Activated CD8-positive, alpha-beta T cell treated with anti-CD3 and anti-CD28 coated beads for 36 hours (primary cell): Measurements from ENCODE around the gene HSD11B2. TPM values are rescaled to one million over a fixed set of nuclear protein-coding genes. Genes with fewer than 3 reads are reported as not detected.

Source experiments
- ATAC-seq: fragments of 200-7000 bp; cut with Tn5 transposase; one replicate; pipeline ENCODE4 v1.10.0; 2021; ENCODE audit warnings: mild to moderate bottlenecking, moderate library complexity
- CTCF ChIA-PET: fragments of 350-600 bp; sonication (Branson Sonifier 250); formaldehyde crosslinking; loops from one replicate; lab custom pipeline; 2021; ENCODE audit warnings: antibody characterized with exemption; lab: Charles Lee
- POLR2A ChIA-PET: fragments of 350-600 bp; sonication (Branson Sonifier 250); formaldehyde crosslinking; loops from one replicate; lab custom pipeline; 2021; ENCODE audit warnings: antibody characterized with exemption; lab: Charles Lee
- DNase-seq: peaks from one replicate; pipeline ENCODE4 v3.0.0-alpha.2; 2020
- H3K27ac Mint-ChIP-seq: one replicate; pipeline ENCODE4 v1.8.0; 2021; ENCODE audit warnings: mild to moderate bottlenecking, mixed read lengths
- H3K27me3 Mint-ChIP-seq: one replicate; pipeline ENCODE4 v1.8.0; 2021; ENCODE audit warnings: mixed read lengths
- H3K36me3 Mint-ChIP-seq: one replicate; pipeline ENCODE4 v1.8.0; 2021; ENCODE audit warnings: low read depth, mixed read lengths
- H3K4me1 Mint-ChIP-seq: one replicate; pipeline ENCODE4 v1.8.0; 2021; ENCODE audit warnings: low read depth, mixed read lengths
- H3K4me3 Mint-ChIP-seq: one replicate; pipeline ENCODE4 v1.8.0; 2021; ENCODE audit warnings: mild to moderate bottlenecking, moderate library complexity, mixed read lengths
- H3K9me3 Mint-ChIP-seq: one replicate; pipeline ENCODE4 v1.8.0; 2021; ENCODE audit warnings: mixed read lengths
- CTCF ChIP-seq: fragments of 200-600 bp; IDR thresholded peaks from one replicate; pipeline ENCODE4 v1.8.0; 2022; ENCODE audit warnings: antibody characterized with exemption, mild to moderate bottlenecking
- intact Hi-C: fragments of 100-400 bp; cut with micrococcal nuclease; formaldehyde crosslinking; loops from one replicate; pipeline ENCODE4 v1.10.0; 2022
- total RNA-seq, 2 experiments: library from RNA; stranded (reverse); gene quantifications; one replicate each; pipeline ENCODE4 v1.2.3, GENCODE V29; 2021

Gene HSD11B2
- total RNA-seq, 2 experiments from 2014 or later = 1.6 to 2.3 TPM

GRCh38 chr16:67483731-67484525 is 53.0 kb downstream of the HSD11B2 start:
- ChIA-PET CTCF (interaction anchor here (1.2 to 5.7 kb wide), 4 partner anchors 10 to 37 kb away, joined by 3 to 60 read pairs (median 24); no protein-coding TSS in a partner anchor), POLR2A (interaction anchor here (1.3 to 1.4 kb wide), 2 partner anchors 23 to 51 kb away, joined by 3 read pairs; no protein-coding TSS in a partner anchor)
- no peaks in the 10 kb centered on the region for H3K27me3 Mint-ChIP-seq
- DNase-seq (no peak), ATAC-seq (no peak)
- TF ChIP-seq CTCF = no peak
- peaks cover 17% of the 10 kb centered on the region for H3K4me1 Mint-ChIP-seq
- no peaks in the 10 kb centered on the region for H3K9me3 Mint-ChIP-seq
- H3K4me3 Mint-ChIP-seq = no peak overlapping the region
- intact Hi-C loops = no loop called here
- H3K27ac Mint-ChIP-seq = no peak overlapping the region
- H3K36me3 Mint-ChIP-seq = peaks cover 10% of the 10 kb centered on the region

GRCh38 chr16:67486805-67487204 is 55.9 kb downstream of the HSD11B2 start:
- ChIA-PET POLR2A (no interaction called here), CTCF (interaction anchor here (5.7 to 8.1 kb wide), 2 partner anchors 28 to 35 kb away, joined by 33 to 142 read pairs; no protein-coding TSS in a partner anchor)
- H3K9me3 Mint-ChIP-seq = no peaks in the 10 kb centered on the region
- H3K4me1 Mint-ChIP-seq = peaks cover 14% of the 10 kb centered on the region
- TF ChIP-seq CTCF = no peak
- DNase-seq (no peak), ATAC-seq (no peak)
- no peak overlapping the region for H3K27ac Mint-ChIP-seq
- no peak overlapping the region for H3K4me3 Mint-ChIP-seq
- no peaks in the 10 kb centered on the region for H3K27me3 Mint-ChIP-seq
- intact Hi-C loops = no loop called here
- peaks cover 11% of the 10 kb centered on the region for H3K36me3 Mint-ChIP-seq

Other genes starting within 250 kb of the HSD11B2 start
- 10 to 100 TPM; 49.5 to 49.9 TPM for gene MATCAP1, start 247.2 kb upstream of the HSD11B2 start, total RNA-seq
- under 1 TPM in 1 of 2 experiments, not detected in 1; 0.23 TPM for gene EXOC3L1, start 241.0 kb upstream of the HSD11B2 start, total RNA-seq
- 100 to 1,000 TPM; 104 to 105 TPM for gene E2F4, start 239.0 kb upstream of the HSD11B2 start, total RNA-seq
- gene ELMO3, start 232.0 kb upstream of the HSD11B2 start, total RNA-seq = 1 to 10 TPM; 5.0 to 5.6 TPM
- gene TMEM208, start 204.0 kb upstream of the HSD11B2 start, total RNA-seq = 10 to 100 TPM; 25.7 to 30.7 TPM
- 100 to 1,000 TPM; 102 to 105 TPM for gene FHOD1, start 183.6 kb upstream of the HSD11B2 start, total RNA-seq
- 1 to 10 TPM; 7.7 to 8.1 TPM for gene SLC9A5, start 182.1 kb upstream of the HSD11B2 start, total RNA-seq
- 10 to 100 TPM; 17.3 to 20.8 TPM for gene PLEKHG4, start 151.6 kb upstream of the HSD11B2 start, total RNA-seq
- gene KCTD19, start 104.4 kb upstream of the HSD11B2 start, total RNA-seq = 1 to 10 TPM; 3.0 to 3.9 TPM
- under 1 TPM; 0.81 to 0.90 TPM for gene LRRC36, start 104.3 kb upstream of the HSD11B2 start, total RNA-seq
- not detected for gene TPPP3, start 37.6 kb upstream of the HSD11B2 start, total RNA-seq
- gene ZDHHC1, start 14.6 kb upstream of the HSD11B2 start, total RNA-seq = under 1 TPM; 0.54 to 0.60 TPM
- gene ATP6V0D1, start 50.0 kb downstream of the HSD11B2 start, total RNA-seq = 10 to 100 TPM; 17.5 to 18.2 TPM
- gene AGRP, start 52.4 kb downstream of the HSD11B2 start, total RNA-seq = not detected
- 10 to 100 TPM; 15.7 to 20.0 TPM for gene RIPOR1, start 97.7 kb downstream of the HSD11B2 start, total RNA-seq
- 10 to 100 TPM; 47.4 to 50.6 TPM for gene CTCF, start 131.4 kb downstream of the HSD11B2 start, total RNA-seq
- 100 to 1,000 TPM; 151 to 155 TPM for gene CARMIL2, start 214.0 kb downstream of the HSD11B2 start, total RNA-seq
- 10 to 100 TPM; 50.8 to 53.7 TPM for gene ACD, start 229.1 kb downstream of the HSD11B2 start, total RNA-seq
- gene PARD6A, start 229.8 kb downstream of the HSD11B2 start, total RNA-seq = 1 to 10 TPM; 6.3 to 7.2 TPM
- 1 to 10 TPM; 8.4 to 8.9 TPM for gene ENKD1, start 235.6 kb downstream of the HSD11B2 start, total RNA-seq
- 1 to 10 TPM; 2.8 to 4.7 TPM for gene C16orf86, start 235.7 kb downstream of the HSD11B2 start, total RNA-seq